CD4-positive, alpha-beta T cell treated with Interferon alpha-2 for 1 hour (primary cell): ENCODE results near the gene CCNI.
A peak's percentile ranks its signal among the peaks of the same experiment; 100 is the strongest.
"Not testable (repeated sequence)": the region's sequence is repeated elsewhere in the genome, so short reads cannot be mapped to it uniquely, and the experiment has no call there.

Source experiments
- DNase-seq, 2 donors: peaks; one replicate each; pipeline ENCODE4 v3.0.0-alpha.2; 2020 to 2022

Gene CCNI, protein sequence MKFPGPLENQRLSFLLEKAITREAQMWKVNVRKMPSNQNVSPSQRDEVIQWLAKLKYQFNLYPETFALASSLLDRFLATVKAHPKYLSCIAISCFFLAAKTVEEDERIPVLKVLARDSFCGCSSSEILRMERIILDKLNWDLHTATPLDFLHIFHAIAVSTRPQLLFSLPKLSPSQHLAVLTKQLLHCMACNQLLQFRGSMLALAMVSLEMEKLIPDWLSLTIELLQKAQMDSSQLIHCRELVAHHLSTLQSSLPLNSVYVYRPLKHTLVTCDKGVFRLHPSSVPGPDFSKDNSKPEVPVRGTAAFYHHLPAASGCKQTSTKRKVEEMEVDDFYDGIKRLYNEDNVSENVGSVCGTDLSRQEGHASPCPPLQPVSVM

DNA sequence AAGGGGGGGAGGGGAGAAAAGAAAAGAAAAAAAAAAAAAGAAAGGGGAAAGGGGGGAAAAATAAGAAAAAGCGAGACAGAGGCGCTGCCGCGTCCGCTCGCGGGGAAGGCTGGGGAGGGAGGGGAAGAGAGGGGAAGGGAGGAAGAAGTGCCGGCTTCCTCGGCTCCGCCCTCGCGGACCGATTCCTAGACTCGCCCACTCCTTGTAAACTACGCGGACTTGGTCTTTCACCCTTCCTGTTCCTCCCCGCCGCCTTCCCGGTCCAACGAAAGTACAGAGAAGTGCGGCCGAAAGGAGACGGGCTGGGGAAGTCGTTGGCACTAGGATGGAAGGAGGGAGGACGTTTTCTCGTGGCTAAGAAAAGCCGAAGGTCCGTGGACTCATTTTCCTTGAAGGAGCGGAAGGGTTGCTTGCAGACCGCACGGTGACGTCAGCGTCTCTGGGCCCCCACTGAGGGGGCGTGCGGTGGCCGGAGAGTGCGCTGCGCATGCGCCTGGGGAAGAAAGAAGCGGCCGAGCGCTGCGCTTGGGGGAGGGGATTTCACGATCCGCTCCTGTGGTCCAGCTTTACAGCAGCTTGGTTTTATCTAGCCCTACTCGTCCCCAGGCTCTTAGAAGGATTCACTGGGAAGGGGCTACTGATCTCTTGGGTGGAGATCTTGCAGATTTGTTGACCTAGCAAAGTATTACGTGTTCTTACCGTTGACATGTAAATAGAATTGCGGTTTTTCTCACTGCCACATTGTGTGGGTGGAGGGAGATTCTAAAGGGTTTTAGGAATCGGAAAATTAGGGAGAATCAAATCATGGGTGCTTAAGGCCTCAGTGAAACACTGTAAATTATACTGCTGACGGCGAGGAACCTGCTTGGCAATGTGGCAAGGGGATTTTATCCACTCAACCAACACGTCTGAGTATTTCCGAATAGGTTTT is at the start of gene CCNI:
Gene CCNI (minus strand): TSS at position 121 of the 931 bp plus-strand sequence. CDS start 9,627 bp downstream, outside the sequence.
- DNase-seq, result peak; percentile 94 to 95

DNA sequence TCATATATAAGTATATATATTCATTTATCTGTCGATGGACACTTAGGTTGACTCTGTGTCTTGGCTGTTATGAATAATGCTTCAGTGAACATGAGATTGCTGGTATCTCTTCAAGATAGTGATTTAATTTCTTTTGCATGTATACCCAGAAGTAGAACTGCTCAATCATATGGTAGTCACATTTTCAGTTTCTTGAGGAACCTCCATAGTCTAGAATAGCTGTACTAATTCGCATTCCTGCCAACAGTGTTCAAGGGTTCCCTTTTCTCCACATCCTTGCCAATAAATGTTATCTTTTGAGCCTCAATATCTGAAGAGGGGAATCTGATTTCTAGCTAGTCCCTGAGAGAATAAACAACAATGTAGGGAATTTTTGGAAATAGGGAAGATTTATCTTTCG is 48.8 kb upstream of the CCNI start:
- no peak for DNase-seq

DNA sequence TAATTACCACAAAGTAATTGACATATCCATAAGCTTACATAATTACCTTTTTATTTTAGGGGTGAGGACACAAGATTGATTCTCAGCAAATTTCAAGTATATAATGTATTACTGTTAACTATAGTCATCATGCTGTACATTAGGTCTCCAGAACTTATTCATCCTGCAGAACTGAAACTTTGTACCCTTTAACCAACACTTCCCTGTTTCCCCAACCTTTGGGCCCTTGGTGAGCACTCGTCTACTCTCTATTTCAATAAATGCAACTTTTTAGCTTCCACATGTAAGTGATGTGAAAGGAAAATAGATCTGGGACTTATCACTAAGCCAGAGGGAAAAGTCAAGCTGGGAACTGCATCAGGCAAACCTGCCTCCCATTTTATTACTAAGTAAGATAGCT is 47.6 kb upstream of the CCNI start:
- no peak for DNase-seq

DNA sequence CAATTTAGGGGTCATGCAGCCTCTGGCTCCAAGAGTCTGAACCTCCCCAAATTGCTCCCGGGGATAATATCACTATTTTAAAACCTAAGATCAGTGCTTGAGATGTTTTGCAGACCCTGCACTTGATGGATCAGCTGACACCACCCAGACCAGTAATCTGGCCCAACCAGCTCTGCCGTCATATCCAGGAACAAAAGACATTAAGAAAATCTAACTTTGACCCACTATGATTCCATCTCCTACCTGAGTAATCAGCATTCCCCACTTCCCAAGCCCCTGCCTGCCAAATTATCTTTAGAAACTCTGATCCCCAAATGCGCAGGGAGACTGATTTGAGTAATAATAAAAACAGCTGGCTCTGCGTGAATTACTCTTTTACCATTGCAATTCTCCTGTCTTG is 46.9 kb upstream of the CCNI start:
- DNase-seq, result no peak

DNA sequence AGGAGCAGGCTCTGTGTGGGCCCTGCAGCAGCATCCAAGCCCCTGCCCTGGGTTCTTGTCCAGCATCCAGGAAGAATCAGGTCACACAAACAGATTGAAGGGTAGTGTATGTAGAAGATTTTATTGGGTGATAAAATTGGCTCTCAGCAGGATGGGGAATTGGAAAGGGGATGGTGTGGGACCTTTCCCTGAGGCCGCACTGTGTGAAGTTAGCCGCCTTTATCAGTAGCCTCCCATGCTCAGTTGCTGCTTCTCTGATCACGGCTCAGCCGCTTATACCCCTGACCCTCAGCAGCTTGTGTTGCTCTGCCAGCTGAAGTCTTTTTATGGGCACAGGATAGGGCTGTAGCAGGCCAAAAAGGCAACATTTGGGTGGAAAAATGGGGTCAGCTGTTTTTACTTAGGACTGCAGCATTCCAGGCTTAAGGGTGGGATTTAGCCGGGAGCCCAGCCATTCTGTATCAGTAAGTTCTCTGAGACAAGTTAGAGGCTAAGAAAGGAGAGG is 46.0 kb upstream of the CCNI start:
- no peak for DNase-seq

DNA sequence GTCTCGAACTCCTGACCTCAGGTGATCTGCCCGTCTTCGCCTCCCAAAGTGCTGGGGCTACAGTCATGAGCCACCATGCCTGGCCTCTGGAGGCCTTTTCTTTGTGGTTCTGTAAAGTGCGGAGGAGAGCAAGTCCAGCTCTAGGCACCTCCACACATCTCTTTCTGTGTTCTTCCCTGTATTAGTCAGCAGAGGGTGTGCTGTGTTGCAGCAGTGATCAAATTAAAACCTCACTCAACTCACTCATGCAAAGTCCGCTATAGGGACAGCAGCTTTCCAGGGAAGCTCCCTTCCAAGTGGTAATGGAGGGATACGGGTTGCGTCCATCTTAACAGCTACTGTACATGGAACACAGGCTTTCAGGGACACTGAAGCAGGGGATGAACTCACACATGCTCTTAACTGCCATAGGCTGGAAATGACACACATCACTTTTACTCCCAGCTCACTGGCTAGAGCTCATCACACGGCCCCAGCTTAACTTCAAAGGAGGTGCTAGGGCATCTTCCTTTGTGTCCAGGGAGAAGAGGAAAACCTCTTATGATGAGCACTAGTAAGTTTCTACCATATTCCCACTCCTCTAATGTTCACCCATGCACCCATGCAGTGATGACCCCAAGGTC is 45.2 kb upstream of the CCNI start:
- no peak for DNase-seq

DNA sequence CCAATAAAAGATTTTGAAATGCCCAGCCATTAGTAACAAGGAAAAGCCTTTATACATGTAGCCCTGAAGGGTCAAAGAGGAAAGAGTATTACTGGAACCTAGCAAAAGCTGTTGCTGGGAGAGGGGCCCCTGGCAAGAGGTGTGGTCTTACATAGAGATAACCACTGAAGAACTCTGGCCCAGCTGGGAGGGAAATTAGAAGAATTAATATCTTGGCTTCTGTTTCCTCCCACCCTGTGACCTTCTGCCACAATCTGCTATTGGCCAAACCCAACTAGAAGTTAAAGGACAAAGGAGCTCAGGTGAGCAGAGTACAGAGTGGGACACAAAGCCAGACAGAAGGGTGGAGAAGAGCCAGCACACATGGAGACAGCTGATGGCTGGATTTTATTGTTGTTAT is 41.9 kb upstream of the CCNI start:
- no peak for DNase-seq

DNA sequence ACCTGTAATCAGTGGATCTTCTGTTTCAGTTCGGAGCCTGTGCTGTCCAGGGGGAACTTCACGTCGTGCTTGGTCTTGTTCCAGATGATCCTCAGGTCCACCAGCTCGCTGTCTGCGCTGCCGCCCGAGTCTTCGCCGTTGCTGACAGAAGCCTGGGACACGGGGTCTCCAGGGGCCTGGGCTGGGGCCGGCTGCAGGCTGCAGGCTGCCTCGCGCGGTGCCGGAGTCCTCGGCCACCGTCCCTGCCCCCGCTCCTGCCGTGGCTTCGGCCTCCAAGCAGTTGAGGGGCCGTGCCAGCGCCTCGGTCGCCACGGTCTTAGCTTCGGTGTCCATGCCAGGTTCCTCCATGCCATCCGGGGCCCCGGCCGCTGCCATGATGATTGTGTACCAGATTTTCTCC is 37.3 kb upstream of the CCNI start:
- DNase-seq, result no peak

DNA sequence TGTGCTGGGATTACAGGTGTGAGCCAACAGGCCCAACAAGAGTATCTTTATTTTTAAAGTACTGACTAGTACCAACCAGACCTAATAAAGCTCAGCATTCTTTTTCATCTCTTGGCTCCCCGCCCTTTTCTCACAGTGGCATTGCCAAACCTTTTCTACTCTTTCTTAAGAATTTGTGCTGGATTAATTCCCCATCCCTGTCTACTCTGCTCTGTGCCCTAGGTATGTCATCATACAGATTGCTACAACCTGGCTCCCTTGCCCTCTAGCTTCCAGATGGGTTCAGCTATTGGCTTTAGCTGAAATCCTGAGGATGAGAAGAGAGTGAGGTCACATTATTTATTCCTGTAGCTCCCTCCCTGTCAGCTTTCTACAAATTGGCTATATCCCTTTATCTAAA is 34.9 kb upstream of the CCNI start:
- no peak for DNase-seq

DNA sequence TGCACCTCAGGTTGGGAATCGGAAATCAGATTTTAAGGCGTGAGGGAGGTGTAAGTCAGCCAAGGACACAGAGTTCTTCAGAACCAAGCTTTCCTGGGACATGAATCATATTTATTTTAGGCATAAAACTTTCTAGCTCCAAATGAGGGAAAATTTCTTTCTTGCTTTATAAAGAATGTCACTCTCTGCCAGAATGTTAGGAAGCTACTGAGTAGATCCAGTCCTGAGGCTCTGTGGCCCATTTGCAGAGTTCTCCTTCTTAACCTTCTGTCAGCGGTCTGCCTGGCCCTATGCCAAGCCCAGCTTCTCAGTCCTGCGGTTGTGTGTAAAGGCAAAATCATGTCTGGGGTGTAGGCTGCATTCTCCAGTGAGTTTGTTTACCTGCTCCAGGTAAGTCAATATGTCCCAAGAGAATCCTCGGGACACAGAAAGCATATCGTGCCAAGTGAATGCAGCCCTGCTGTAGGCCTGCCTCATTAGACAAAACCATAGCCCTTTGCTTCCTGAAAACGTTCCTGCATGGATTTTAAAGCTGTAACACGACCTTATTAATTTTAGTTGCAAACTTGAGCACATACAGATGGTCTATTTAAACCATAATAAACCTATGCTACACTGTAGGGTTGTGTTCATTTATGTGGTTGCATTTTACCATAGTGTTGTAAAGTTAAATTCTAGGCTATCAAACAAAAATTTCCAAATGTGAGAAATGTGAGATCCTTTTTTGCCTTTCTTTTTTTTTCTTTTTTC is 29.2 kb upstream of the CCNI start:
- DNase-seq, result no peak

DNA sequence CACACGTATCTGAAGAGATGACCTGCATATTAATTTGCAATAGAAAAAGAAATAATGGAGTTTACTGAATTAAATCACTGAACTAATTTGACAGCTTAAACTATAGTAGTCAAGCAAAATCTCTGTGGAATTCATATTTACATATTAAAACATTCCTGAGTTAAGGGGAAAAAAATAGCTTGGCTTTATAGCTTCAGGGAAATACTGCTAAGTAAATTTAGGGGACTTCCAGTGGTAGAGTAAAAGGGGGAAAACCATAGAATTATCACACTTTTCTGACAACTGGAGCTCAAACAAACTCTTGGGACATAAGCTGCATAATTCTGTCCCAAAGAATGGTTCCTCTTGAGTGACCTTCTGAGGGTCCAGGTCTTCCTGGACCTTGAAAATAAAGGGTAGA is 28.6 kb upstream of the CCNI start:
- DNase-seq, result no peak

DNA sequence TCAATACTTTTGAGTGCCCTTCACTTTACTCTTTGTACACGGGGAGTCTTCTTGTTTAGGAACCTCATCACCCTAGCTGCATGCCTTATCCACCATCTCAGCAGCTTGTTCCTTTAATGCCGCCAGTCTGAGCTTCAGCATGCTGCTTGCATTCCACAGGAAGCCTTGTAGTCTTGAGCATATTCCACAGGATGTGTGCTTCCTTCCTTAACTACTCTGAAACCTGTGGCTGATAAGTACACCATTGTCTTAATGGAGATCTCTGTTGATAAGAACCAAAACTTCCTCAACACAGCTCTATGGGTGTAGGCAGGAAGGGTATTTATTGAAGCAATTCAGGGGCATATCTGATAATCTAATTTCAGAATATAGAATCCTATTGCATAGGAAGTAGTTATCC is 24.4 kb upstream of the CCNI start:
- peak in 1 of 2 donors; percentile 18 for DNase-seq

DNA sequence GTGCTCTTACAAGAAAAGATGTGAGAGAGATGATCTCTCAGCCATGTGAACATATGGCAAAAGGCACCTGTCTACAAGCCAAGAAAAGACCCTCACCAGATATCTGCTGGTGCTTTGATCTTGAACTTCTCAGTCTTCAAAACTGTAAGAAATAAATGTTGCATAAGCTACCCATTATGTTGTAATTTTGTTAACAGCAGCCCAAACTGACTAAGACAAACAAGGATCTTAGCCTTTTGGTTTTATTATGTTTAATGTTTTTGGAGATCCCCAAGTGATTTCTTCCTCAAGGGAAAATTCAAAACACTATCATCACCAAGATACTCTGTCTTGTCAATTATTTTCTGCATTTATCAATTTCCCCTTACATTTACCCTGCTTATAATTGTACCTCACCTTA is 21.8 kb upstream of the CCNI start:
- DNase-seq, result no peak

DNA sequence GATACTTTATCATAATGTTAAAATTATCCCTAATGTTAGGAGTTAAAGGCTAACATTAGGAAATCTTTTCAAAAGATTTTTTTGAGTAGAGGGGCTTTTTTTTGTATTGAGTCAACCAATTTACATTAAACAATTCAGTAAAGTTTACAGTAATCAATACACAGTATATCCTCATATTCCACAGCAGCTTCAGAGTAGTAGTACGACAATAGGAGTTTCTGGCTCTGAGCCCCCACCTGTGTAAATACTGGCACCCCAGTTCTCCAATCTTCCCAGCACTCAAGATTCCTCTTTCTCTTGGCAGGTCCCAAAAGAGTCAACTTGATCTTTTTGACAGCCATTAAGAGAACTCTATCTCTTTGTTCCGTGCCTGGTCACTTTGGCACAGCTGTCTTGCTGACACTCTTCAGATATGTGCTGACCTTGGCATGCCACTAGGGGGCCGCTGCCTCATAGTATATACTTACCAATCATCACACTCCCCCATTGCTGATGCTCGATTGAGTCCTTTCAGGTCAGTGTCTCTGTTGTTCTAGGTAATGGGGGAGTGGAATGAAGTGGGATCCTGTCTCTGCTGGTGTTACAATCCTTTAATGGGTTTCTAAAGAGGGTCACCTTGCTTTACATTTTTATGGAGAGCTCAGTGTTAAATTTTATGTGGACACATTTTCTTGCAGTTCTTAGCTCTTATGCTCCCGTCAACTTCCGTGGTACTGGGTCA is 19.5 kb upstream of the CCNI start:
- DNase-seq, result peak; percentile 76 to 79

DNA sequence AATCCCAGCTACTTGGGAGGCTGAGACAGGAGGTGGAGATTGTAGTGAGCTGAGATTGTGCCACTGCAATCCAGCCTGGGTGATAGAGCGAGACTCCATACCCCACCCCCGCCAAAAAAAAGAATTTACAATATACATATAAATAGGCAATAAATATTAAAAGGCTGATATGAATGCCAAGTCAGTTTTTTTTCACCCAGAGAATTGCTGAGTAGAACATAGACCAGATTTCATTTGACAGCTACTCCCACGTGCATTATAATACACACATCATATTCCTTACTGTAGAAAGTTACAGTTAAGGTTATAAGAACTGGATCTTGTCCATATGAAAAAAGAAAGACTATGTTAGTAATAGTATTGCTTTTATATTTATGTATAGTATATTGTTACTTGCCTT is 18.7 kb upstream of the CCNI start:
- DNase-seq, result no peak

DNA sequence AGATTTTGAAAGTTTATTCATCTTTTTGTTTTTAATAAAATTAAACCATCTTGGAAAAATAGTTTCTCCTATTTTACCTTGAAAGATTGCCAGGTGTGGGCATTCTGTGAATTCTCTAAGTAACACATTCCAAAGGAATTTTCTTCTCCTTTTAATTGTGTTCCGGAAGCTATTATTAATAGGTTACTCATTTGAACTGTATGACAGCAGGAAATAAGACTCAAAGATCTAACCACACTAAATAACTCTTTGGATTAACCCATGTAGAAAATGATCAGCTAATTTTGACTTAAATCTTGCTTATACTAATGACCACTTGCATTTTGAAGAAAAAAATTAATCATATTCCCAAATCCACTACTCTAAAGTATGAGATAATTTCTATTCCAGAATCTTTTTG is 17.6 kb upstream of the CCNI start:
- no peak for DNase-seq

DNA sequence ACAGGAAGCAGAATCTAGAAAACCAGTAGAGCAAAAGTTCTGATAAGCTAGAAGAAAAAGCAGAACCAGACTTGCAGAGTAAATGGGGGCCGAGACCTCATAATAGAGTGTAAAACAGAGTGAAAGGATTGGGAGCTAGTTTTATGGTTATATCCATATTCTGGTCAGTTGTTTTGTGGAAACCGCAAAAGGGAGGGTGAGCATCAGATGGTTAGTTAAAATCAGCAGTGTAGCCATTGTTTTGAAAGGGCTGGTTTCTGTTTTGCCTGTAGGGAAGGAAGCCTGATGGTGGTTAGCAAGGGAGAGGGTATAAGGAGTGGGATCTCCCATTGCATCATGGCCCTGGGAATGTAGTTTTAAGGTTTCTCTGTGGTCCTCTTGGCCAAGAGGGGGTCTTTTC is 17.2 kb upstream of the CCNI start:
- DNase-seq, result no peak

DNA sequence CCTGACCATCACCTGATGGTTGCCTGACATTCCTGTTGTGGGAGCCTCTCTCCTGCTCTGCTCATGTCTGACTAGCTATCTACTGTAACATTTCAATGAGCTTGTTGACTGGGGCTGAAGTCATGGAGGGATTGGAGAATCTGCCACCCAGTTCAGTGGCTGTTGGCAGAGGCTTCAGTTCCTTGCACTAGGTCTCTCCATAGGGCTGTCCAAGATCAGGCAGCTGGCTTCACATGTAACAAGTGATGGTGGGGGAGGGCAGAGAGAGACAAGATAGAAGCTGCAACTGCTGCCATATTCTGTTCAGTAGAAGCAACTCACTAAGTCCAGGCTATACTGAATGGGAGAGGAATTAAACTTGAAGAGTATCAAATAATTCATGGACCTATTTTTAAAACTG is 14.1 kb upstream of the CCNI start:
- DNase-seq, result no peak

DNA sequence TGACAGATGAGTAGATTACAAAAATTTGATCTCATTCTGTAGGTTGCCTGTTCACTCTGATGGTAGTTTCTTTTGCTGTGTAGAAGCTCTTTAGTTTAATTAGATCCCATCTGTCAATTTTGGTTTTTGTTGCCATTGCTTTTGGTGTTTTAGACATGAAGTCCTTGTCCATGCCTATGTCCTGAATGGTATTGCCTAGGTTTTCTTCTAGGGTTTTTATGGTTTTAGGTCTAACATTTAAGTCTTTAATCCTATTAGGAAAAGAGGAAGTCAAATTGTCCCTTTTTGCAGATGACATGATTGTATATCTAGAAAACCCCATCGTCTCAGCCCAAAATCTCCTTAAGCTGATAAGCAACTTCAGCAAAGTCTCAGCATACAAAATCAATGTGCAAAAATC is 11.2 kb upstream of the CCNI start:
- not testable (repeated sequence) for DNase-seq

DNA sequence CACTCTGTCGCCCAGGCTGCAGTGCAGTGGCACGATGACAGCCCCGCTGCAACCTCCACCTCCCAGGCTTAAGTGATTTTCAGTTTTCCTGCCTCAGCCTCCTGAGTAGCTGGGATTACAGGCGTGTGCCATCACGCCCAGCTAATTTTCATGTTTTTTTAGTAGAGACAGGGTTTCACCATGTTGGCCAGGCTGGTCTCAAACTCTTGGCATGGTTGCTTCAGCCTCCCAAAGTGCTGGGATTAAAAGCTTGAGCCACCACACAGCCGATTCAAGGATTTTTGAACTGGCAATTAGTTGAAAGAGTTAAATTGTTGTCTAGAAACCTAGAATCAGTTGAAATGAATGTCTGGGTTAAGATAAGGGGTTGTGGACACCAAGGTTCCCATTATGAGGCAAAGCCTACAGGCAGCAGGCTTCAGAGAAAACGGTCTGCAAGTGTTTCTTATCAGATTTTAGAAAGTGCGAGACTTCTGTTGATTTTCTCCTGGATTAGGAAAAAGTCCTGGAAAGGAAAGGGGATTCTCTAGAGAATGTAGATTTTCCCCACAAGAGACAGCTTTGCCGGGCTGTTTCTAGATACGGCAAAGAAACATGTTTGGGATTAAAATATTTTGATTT is 8.3 kb upstream of the CCNI start:
- DNase-seq, result no peak

DNA sequence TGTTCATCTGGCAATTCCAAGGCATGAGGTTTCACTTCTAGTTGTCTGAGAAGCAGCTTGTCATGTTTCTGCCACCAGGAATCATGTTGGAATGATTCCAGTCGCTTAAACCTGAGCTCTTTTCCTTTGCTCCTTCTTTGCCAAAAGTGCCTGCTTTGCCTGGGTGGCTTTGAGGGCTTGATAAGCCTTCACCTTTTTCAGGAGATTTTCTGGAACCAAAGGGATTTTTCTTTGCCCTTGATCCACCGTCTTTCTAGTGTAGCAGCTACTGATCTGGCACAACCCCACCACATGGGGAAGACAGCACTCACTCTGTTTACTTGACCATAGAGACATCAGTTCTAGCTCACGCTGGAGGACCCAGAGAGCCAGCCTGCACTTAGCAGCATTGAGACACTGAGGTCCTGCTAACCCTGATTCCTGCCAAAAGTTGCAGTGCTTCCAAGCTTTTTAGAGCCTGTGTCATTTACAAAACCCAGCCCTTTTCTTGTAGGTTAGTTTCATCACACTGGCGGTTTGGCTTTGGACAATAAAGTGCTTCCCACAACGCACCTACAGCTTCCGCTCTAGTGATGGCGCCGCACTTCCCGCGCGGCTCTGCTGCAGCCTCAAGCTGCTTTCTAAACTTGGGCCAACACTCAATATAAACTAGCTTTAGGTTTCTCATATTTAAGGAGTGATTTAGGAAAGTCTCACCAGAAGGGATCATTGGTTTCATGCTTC is 7.3 kb upstream of the CCNI start:
- DNase-seq, result no peak
